Spleen (tissue), 7 donors: ENCODE results near the gene RUFY3.

Experiments
- CTCF ChIP-seq, 11 experiments: fragments of 200-600 bp in 7 of 11; fragments of 450-650 bp in 4 of 11; sonication (generic) in 4 of 11; IDR thresholded peaks in 8 of 11; conservative IDR thresholded peaks in 3 of 11; 1 replicate in 7 of 11; 2 replicates in 4 of 11; pipeline versions ENCODE4 v1.4.0 to v1.8.0; 2016 to 2021; ENCODE audit warnings: antibody characterized with exemption in 11 of 11, inconsistent platforms in 4 of 11, mild to moderate bottlenecking in 1 of 11
- POLR2A ChIP-seq, 3 donors: fragments of 450-650 bp; IDR thresholded peaks; one replicate each; pipeline ENCODE4 v1.5.1; 2017; ENCODE audit warnings: antibody characterized with exemption in 3 of 3, mild to moderate bottlenecking in 1 of 3
- POLR2AphosphoS5 ChIP-seq, 3 donors: sonication (generic); formaldehyde crosslinking; IDR thresholded peaks; one replicate each; pipeline ENCODE4 v1.5.1; 2017; ENCODE audit warnings: antibody characterized with exemption in 3 of 3
- donor health status: DM: no; HTN: no; CAD: no; lungs with moderate emphysema.
- donor health status: DM: no; HTN: no; CAD: no.
- donor health status: DM: no; HTN: no; CAD: no.

GRCh38 chr4:70746179-70746839, 24.5 kb downstream of the RUFY3 start:
- TF ChIP-seq POLR2A (IDR thresholded peaks at IDR 0.05) (no peak), CTCF (IDR thresholded peaks at IDR 0.05 in 8 of 11, conservative IDR thresholded peaks at IDR 0.05 in 3 of 11) (no peak), POLR2AphosphoS5 (IDR thresholded peaks at IDR 0.05) (no peak)
